ENCODE data around the gene SHTN1.

GRCh38 chr10:116853287-116853686 is 151.7 kb downstream of the SHTN1 start:
- TF ChIP-seq, protein P1, sequence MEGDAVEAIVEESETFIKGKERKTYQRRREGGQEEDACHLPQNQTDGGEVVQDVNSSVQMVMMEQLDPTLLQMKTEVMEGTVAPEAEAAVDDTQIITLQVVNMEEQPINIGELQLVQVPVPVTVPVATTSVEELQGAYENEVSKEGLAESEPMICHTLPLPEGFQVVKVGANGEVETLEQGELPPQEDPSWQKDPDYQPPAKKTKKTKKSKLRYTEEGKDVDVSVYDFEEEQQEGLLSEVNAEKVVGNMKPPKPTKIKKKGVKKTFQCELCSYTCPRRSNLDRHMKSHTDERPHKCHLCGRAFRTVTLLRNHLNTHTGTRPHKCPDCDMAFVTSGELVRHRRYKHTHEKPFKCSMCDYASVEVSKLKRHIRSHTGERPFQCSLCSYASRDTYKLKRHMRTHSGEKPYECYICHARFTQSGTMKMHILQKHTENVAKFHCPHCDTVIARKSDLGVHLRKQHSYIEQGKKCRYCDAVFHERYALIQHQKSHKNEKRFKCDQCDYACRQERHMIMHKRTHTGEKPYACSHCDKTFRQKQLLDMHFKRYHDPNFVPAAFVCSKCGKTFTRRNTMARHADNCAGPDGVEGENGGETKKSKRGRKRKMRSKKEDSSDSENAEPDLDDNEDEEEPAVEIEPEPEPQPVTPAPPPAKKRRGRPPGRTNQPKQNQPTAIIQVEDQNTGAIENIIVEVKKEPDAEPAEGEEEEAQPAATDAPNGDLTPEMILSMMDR (IDR thresholded peaks at IDR 0.05; ENCODE audit: extremely low read depth in 1 of 2, insufficient read depth in 1 of 2, low read depth in 1 of 2, low read length in 2 of 2) = no peak
- TF ChIP-seq POLR2A (IDR thresholded peaks at IDR 0.05; ENCODE audit: low read depth, low read length) (no peak), POLR2AphosphoS5 (IDR thresholded peaks at IDR 0.05; ENCODE audit: insufficient read depth, low read depth, low read length) (no peak)
